ENCODE results near the gene CD2BP2.

DNA sequence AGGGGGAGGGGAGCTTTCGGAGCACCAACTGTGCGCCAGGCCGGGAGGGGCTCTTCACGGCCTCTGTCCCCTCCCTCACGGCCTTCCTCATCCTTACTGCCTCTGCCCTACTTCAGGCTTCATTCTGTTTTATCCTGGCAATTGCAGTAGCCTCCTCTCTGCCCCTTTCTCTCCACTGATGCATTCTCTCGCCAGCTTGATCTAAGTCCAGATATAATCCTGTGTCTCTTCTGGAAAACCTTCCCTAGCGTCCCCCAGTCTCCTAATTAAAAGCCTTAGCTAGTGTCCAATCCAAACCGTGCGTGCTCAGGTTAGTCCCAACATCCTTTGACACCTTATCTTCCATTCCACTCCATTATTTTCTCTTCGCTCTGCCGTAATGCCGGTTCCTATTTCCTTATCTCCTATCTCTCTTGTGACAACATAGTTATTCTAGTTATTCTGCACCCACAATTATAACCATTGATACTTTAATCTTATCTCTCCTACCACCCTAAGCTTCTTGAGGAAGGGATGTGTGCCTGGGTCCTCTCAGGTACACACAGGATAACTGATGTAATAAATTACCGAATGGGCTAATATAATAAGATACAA, 41.0 kb upstream of the CD2BP2 start:
- no peak for TF ChIP-seq POLR2A (IDR thresholded peaks at IDR 0.05)
- TF ChIP-seq, protein P1, sequence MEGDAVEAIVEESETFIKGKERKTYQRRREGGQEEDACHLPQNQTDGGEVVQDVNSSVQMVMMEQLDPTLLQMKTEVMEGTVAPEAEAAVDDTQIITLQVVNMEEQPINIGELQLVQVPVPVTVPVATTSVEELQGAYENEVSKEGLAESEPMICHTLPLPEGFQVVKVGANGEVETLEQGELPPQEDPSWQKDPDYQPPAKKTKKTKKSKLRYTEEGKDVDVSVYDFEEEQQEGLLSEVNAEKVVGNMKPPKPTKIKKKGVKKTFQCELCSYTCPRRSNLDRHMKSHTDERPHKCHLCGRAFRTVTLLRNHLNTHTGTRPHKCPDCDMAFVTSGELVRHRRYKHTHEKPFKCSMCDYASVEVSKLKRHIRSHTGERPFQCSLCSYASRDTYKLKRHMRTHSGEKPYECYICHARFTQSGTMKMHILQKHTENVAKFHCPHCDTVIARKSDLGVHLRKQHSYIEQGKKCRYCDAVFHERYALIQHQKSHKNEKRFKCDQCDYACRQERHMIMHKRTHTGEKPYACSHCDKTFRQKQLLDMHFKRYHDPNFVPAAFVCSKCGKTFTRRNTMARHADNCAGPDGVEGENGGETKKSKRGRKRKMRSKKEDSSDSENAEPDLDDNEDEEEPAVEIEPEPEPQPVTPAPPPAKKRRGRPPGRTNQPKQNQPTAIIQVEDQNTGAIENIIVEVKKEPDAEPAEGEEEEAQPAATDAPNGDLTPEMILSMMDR (IDR thresholded peaks at IDR 0.05): no peak
- TF ChIP-seq POLR2AphosphoS5 (IDR thresholded peaks at IDR 0.05; ENCODE audit: insufficient read depth in 1 of 2, low read depth in 1 of 2): no peak

Data from vagina (tissue), 2 donors.